SU-DHL-6 (cell line): Measurements from ENCODE around the gene RFFL.

Experiments used
- H2AFZ ChIP-seq: fragments of 200-600 bp; sonication (generic); 2 replicates; pipeline ENCODE4 v1.6.1; 2014; ENCODE audit warnings: low read depth, mild to moderate bottlenecking, moderate library complexity, mixed read lengths, antibody characterized with exemption, low read length; ENCODE audit not compliant: severe bottlenecking
- H3F3A ChIP-seq: fragments of 200-600 bp; shearing (Covaris generic); 2 replicates; pipeline ENCODE4 v1.6.0; 2016; ENCODE audit warnings: antibody characterized with exemption, mild to moderate bottlenecking; ENCODE audit not compliant: insufficient read depth
- H3K27ac ChIP-seq: fragments of 200-600 bp; sonication (generic); 2 replicates; pipeline ENCODE4 v1.5.1; 2016; ENCODE audit warnings: low read depth, mild to moderate bottlenecking, low read length, moderate library complexity, mixed read lengths
- H3K27me3 ChIP-seq: fragments of 200-600 bp; sonication (generic), shearing (Covaris generic); 2 replicates; pipeline ENCODE4 v1.6.0; 2014; ENCODE audit warnings: mild to moderate bottlenecking, low read length
- H3K36me3 ChIP-seq: fragments of 200-600 bp; sonication (generic); 2 replicates; pipeline ENCODE4 v1.6.1; 2014; ENCODE audit warnings: mild to moderate bottlenecking, low read length, mixed read lengths
- H3K4me2 ChIP-seq: fragments of 300-600, 200-600 bp; shearing (Covaris generic), sonication (generic); 2 replicates; pipeline ENCODE4 v1.6.0; 2014; ENCODE audit warnings: low read length, low read depth, mild to moderate bottlenecking; ENCODE audit not compliant: poor library complexity, severe bottlenecking
- H3K4me3 ChIP-seq: fragments of 200-600 bp; sonication (generic); 2 replicates; pipeline ENCODE4 v1.5.1; 2014; ENCODE audit warnings: antibody characterized with exemption, low read length, mild to moderate bottlenecking, mixed read lengths; ENCODE audit not compliant: insufficient read depth, poor library complexity, severe bottlenecking
- H3K79me2 ChIP-seq: fragments of 200-600 bp; sonication (generic); 2 replicates; pipeline ENCODE4 v1.6.1; 2014; ENCODE audit warnings: mild to moderate bottlenecking, low read length, moderate library complexity; ENCODE audit not compliant: insufficient read depth
- H3K9ac ChIP-seq: fragments of 200-600 bp; sonication (generic); 2 replicates; pipeline ENCODE4 v1.7.0; 2014; ENCODE audit warnings: mild to moderate bottlenecking, low read length
- H3K9me2 ChIP-seq: fragments of 200-600 bp; sonication (generic); replicated peaks from 2 replicates; pipeline ENCODE4 v1.6.1; 2014; ENCODE audit warnings: low read length; ENCODE audit not compliant: insufficient read depth
- H3K9me3 ChIP-seq: fragments of 200-600 bp; sonication (generic); 2 replicates; pipeline ENCODE4 v1.6.1; 2014; ENCODE audit warnings: low read length, mixed read lengths; ENCODE audit not compliant: insufficient read depth
- H4K20me1 ChIP-seq: fragments of 200-600 bp; sonication (generic); 2 replicates; pipeline ENCODE4 v1.6.1; 2014; ENCODE audit warnings: low read depth, mild to moderate bottlenecking, antibody characterized with exemption, low read length, moderate library complexity, mixed read lengths
- CTCF ChIP-seq: fragments of 200-600 bp; sonication (generic); IDR thresholded peaks from one replicate; pipeline ENCODE4 v1.5.1; 2017; ENCODE audit warnings: antibody characterized with exemption, mild to moderate bottlenecking, low read length, moderate library complexity; ENCODE audit not compliant: insufficient read depth, poor library complexity, severe bottlenecking
- EZH2phosphoT487 ChIP-seq: fragments of 200-600 bp; sonication (generic), shearing (Covaris generic); conservative IDR thresholded peaks from 2 replicates; pipeline ENCODE4 v1.6.1; 2018; ENCODE audit warnings: mild to moderate bottlenecking, antibody characterized with exemption, low read length, moderate library complexity, mixed read lengths

RFFL gene

GRCh38 chr17:35074711-35075707 lies 11.5 kb upstream of the RFFL start:
- Histone ChIP-seq H3K27ac (no peak overlapping the region), H3K4me3 (no peak overlapping the region), H2AFZ (no peak overlapping the region), H3K27me3 (no peaks in the 10 kb centered on the region), H3K79me2 (no peaks in the 10 kb centered on the region), H3K9me2 (no peaks in the 10 kb centered on the region), H3K4me2 (no peak overlapping the region), H3F3A (no peaks in the 10 kb centered on the region), H3K36me3 (no peaks in the 10 kb centered on the region), H3K9ac (no peak overlapping the region), H4K20me1 (no peaks in the 10 kb centered on the region), H3K9me3 (no peaks in the 10 kb centered on the region)
- no peak for TF ChIP-seq EZH2phosphoT487
- TF ChIP-seq CTCF = no peak

- no peaks in the 10 kb centered on the region for H3K9me2 ChIP-seq
- H3K27me3 ChIP-seq = no peaks in the 10 kb centered on the region
- no peaks in the 10 kb centered on the region for H3K9me3 ChIP-seq
- no peak overlapping the region for H2AFZ ChIP-seq
- H3K4me3 ChIP-seq = no peak overlapping the region
- H3K4me2 ChIP-seq = no peak overlapping the region
- no peaks in the 10 kb centered on the region for H3K79me2 ChIP-seq
- no peaks in the 10 kb centered on the region for H3F3A ChIP-seq
- H3K27ac ChIP-seq = no peak overlapping the region
- no peaks in the 10 kb centered on the region for H3K36me3 ChIP-seq
- no peak overlapping the region for H3K9ac ChIP-seq
- TF ChIP-seq EZH2phosphoT487 (no peak), CTCF (no peak)
- no peaks in the 10 kb centered on the region for H4K20me1 ChIP-seq
These were observed 10.6 kb upstream of the RFFL start for GRCh38 chr17:35073991-35074627.

- H3K27ac ChIP-seq = no peak overlapping the region
- TF ChIP-seq CTCF = no peak
- TF ChIP-seq EZH2phosphoT487 = no peak
- H3K4me3 ChIP-seq = no peak overlapping the region
- H2AFZ ChIP-seq = no peak overlapping the region
- no peaks in the 10 kb centered on the region for H3K36me3 ChIP-seq
- no peaks in the 10 kb centered on the region for H4K20me1 ChIP-seq
- H3K4me2 ChIP-seq = no peak overlapping the region
- H3K9me2 ChIP-seq = no peaks in the 10 kb centered on the region
- H3K9ac ChIP-seq = no peak overlapping the region
- no peaks in the 10 kb centered on the region for H3K27me3 ChIP-seq
- H3K79me2 ChIP-seq = no peaks in the 10 kb centered on the region
- no peaks in the 10 kb centered on the region for H3K9me3 ChIP-seq
- no peaks in the 10 kb centered on the region for H3F3A ChIP-seq
These were observed 9.8 kb upstream of the RFFL start for GRCh38 chr17:35073183-35073790.
